Mammary epithelial cell (primary cell): ENCODE data around the gene MS4A5.

ENCODE experiments used
- EZH2 ChIP-seq: IDR thresholded peaks from 2 replicates; pipeline ENCODE4 v1.6.1; 2012; ENCODE audit warnings: low read length, inconsistent platforms, borderline replicate concordance
- TF ChIP-seq, protein P1 (sequence below), 2 donors: IDR thresholded peaks in 1 of 2; conservative IDR thresholded peaks in 1 of 2; 2 replicates each; pipeline ENCODE4 v1.5.1; 2011 to 2012; ENCODE audit warnings: inconsistent platforms in 2 of 2, low read length in 2 of 2, mild to moderate bottlenecking in 2 of 2, control low read depth in 1 of 2, low read depth in 1 of 2; ENCODE audit not compliant: insufficient read depth in 1 of 2; ENCODE audit errors: extremely low read depth in 1 of 2

- TF ChIP-seq, protein P1, sequence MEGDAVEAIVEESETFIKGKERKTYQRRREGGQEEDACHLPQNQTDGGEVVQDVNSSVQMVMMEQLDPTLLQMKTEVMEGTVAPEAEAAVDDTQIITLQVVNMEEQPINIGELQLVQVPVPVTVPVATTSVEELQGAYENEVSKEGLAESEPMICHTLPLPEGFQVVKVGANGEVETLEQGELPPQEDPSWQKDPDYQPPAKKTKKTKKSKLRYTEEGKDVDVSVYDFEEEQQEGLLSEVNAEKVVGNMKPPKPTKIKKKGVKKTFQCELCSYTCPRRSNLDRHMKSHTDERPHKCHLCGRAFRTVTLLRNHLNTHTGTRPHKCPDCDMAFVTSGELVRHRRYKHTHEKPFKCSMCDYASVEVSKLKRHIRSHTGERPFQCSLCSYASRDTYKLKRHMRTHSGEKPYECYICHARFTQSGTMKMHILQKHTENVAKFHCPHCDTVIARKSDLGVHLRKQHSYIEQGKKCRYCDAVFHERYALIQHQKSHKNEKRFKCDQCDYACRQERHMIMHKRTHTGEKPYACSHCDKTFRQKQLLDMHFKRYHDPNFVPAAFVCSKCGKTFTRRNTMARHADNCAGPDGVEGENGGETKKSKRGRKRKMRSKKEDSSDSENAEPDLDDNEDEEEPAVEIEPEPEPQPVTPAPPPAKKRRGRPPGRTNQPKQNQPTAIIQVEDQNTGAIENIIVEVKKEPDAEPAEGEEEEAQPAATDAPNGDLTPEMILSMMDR (conservative IDR thresholded peaks at IDR 0.05 in 1 of 2, IDR thresholded peaks at IDR 0.05 in 1 of 2; ENCODE audit: extremely low read depth in 1 of 2, insufficient read depth in 1 of 2, low read depth in 1 of 2, low read length in 2 of 2) = no peak
- no peak for TF ChIP-seq EZH2
Observed at GRCh38 chr11:60447846-60448245, 18.5 kb downstream of the MS4A5 start.
